ENCODE measurements around the gene ATG4A. TPM values are rescaled to one million over a fixed set of nuclear protein-coding genes. Genes with fewer than 3 reads are reported as not detected.
A peak's percentile ranks its signal among the peaks of the same experiment; 100 is the strongest.

Gene ATG4A
- total RNA-seq, 4 donors from 2014 or later: 12.4 to 25.0 (median 18.8) TPM

DNA sequence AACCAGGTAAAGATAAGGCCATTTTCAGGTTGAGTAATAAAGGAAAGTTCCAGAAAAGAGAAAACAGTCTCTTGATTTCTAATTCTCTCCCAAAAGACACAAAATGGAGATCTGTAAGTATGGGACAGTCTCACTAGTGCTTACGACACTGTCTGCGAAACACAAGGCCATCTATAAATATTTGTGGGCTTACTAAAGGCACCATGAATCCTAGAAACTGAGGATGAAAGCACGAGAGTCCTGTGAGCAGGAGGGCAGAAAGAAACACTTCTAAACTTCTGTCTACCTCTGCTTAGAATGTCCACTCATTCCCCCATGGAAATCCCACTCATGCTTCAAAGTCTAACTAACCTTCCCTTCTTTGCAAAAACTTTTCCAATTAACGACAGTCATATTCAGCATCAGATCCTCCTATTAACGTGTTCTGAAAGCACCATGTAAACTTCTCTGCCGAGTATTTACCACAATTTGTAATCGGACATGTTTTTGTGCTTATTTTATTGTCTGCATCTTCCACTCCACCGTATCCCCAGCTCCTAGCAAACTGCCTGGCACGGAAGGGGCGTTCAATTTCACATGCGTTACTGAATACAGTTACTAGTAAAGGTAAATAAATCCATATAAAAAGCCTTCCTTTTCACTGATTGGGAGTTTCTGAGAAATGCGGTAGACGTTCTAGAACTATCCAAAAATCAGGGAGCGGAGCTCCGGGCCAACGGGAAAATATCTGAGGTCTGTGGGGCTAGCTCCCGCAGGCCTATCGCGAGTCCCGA lies 901 bp upstream of the ATG4A start:
- DNase-seq: no peak
- intact Hi-C loops (cut with DNase I): no loop called here
- Histone ChIP-seq H3K27me3 (no peaks in the 10 kb centered on the region), H3K36me3 (no peaks in the 10 kb centered on the region), H3K4me3 (replicated peaks in 1 of 3) (peak overlapping the region; percentile 15 to 75 (median 32)), H3K4me1 (no peaks in the 10 kb centered on the region), H3K9me3 (no peaks in the 10 kb centered on the region), H3K27ac (peak overlapping the region; percentile 46 to 90 (median 56))
- TF ChIP-seq POLR2A (IDR thresholded peaks at IDR 0.05): no peak
- TF ChIP-seq, protein P1, sequence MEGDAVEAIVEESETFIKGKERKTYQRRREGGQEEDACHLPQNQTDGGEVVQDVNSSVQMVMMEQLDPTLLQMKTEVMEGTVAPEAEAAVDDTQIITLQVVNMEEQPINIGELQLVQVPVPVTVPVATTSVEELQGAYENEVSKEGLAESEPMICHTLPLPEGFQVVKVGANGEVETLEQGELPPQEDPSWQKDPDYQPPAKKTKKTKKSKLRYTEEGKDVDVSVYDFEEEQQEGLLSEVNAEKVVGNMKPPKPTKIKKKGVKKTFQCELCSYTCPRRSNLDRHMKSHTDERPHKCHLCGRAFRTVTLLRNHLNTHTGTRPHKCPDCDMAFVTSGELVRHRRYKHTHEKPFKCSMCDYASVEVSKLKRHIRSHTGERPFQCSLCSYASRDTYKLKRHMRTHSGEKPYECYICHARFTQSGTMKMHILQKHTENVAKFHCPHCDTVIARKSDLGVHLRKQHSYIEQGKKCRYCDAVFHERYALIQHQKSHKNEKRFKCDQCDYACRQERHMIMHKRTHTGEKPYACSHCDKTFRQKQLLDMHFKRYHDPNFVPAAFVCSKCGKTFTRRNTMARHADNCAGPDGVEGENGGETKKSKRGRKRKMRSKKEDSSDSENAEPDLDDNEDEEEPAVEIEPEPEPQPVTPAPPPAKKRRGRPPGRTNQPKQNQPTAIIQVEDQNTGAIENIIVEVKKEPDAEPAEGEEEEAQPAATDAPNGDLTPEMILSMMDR (IDR thresholded peaks at IDR 0.05): no peak
- WGBS, 2 donors: 2 to 4% methylated on average over 13 to 20 of the region's 20 CpGs

DNA sequence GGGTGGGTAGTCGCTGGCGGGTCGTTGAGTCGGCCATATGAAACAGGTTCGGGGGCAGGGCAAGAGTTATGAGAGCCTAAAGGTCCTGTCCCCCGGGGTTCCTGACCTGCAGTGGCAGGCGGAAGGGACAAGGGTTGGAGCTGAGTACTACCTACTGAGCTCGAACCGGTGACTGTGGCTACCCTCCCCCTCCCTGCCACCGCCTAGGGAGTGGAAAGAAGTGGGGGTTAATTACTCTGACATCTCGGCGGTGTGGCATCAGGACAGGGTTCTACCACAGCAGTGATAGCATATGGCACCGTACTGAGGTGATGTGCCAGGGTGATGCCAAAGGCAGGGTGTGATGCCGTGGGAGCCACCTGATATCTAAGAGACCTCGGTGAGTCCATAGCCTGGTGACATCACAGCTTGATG lies 307 bp downstream of the ATG4A start:
- H3K4me3 ChIP-seq (replicated peaks in 1 of 3): peak overlapping the region in 2 of 3 donors; percentile 34 to 47
- TF ChIP-seq POLR2A (IDR thresholded peaks at IDR 0.05): no peak
- TF ChIP-seq, protein P1 (IDR thresholded peaks at IDR 0.05): no peak
- no peaks in the 10 kb centered on the region for H3K36me3 ChIP-seq
- WGBS, 2 donors: 0 to 1% methylated on average over 5 to 15 of the region's 15 CpGs
- intact Hi-C loops (cut with DNase I): no loop called here
- no peaks in the 10 kb centered on the region for H3K9me3 ChIP-seq
- H3K4me1 ChIP-seq: no peaks in the 10 kb centered on the region
- peak overlapping the region in 2 of 3 donors; percentile 41 to 51 for H3K27ac ChIP-seq
- DNase-seq: no peak
- no peaks in the 10 kb centered on the region for H3K27me3 ChIP-seq

DNA sequence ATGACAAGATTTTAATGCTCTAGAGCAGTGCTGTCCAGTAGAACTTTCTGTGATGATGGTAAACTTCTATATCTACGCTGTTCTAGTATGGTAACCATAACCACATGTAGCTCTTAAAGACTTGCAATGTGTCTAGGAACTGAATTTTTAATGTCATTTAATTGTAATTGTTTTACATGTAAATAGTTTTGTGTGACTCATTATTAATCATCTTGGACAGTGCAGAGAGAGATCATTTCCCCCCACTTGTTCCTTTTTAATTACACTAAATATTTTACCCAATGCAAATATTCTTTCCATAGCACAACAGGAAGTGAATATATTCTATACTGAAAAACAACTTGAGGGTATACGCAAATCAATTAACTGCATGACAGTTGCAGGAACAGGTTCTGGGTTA lies 5.8 kb downstream of the ATG4A start:
- TF ChIP-seq, protein P1 (IDR thresholded peaks at IDR 0.05): no peak
- no peak for TF ChIP-seq POLR2A (IDR thresholded peaks at IDR 0.05)
- DNase-seq: no peak
- Histone ChIP-seq H3K9me3 (no peaks in the 10 kb centered on the region), H3K36me3 (no peaks in the 10 kb centered on the region), H3K27me3 (no peaks in the 10 kb centered on the region), H3K27ac (no peak overlapping the region), H3K4me1 (no peaks in the 10 kb centered on the region), H3K4me3 (replicated peaks in 1 of 3) (no peak overlapping the region)
- intact Hi-C loops (cut with DNase I): no loop called here
- 93 to 95% methylated on average over 2 of the region's 2 CpGs for WGBS, 2 donors

DNA sequence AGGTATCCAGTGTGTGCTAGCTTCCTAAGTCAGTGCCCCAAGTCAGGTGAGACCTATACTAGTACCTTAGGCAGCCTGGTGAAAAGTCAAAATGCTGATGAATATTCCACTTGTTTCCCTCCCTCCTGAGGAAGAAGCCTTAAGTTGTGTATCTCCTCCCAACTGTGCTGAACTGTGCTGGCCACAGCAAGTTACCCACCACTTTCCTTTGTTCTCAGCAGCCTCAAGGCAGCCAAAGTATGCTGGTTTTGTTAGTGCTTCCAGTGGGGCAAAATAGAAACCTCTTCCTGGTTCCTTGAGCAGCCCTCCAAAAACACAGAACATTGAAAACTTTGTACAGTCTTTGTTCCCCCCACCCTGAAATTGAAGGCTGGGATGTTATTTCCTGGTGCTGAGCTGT lies 13.9 kb downstream of the ATG4A start:
- Histone ChIP-seq H3K4me3 (replicated peaks in 1 of 3) (no peak overlapping the region), H3K4me1 (no peaks in the 10 kb centered on the region), H3K9me3 (no peaks in the 10 kb centered on the region), H3K27ac (no peak overlapping the region), H3K36me3 (no peaks in the 10 kb centered on the region), H3K27me3 (no peaks in the 10 kb centered on the region)
- TF ChIP-seq, protein P1 (IDR thresholded peaks at IDR 0.05): no peak
- TF ChIP-seq POLR2A (IDR thresholded peaks at IDR 0.05): no peak
- DNase-seq: no peak
- intact Hi-C loops (cut with DNase I): no loop called here

DNA sequence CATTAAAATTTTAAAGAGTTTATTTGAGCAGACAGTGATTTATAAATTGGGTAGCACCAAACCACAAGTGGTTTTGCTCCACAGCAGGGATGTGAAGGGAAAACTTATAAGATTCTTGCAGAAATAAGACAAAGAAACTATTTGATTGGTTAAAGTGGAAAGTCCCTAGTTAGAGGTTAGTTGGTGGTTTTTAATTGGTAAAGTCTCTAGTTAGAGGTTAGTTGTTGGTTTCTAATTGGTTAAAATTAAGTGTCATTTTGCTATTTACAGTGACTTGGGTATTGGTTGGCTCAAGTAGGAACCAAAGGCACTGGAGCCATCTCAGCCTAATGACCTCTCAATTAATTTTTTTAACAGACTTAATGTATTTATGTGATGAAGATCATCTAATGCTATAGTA lies 23.0 kb downstream of the ATG4A start:
- no peaks in the 10 kb centered on the region for H3K9me3 ChIP-seq
- intact Hi-C loops (cut with DNase I): no loop called here
- no peak overlapping the region for H3K4me3 ChIP-seq (replicated peaks in 1 of 3)
- DNase-seq: no peak
- H3K4me1 ChIP-seq: no peaks in the 10 kb centered on the region
- H3K27me3 ChIP-seq: no peaks in the 10 kb centered on the region
- TF ChIP-seq, protein P1 (IDR thresholded peaks at IDR 0.05): no peak
- no peak for TF ChIP-seq POLR2A (IDR thresholded peaks at IDR 0.05)
- no peak overlapping the region for H3K27ac ChIP-seq
- no peaks in the 10 kb centered on the region for H3K36me3 ChIP-seq
